ENCODE measurements around the gene MED9.

The MED9 gene

GRCh38 chr17:17512866-17513265, 36.1 kb downstream of the MED9 start:
- no peak for TF ChIP-seq CTCF (IDR thresholded peaks at IDR 0.05; ENCODE audit: insufficient read depth, low read depth, low read length, missing control alignments)
- H3K4me3 ChIP-seq (ENCODE audit: low read length): no peak overlapping the region
- DNase-seq (ENCODE audit: low read depth): no peak

GRCh38 chr17:17513626-17514025, 36.8 kb downstream of the MED9 start:
- no peak for DNase-seq (ENCODE audit: low read depth)
- TF ChIP-seq CTCF (IDR thresholded peaks at IDR 0.05; ENCODE audit: insufficient read depth, low read depth, low read length, missing control alignments): no peak
- H3K4me3 ChIP-seq (ENCODE audit: low read length): no peak overlapping the region

DNA sequence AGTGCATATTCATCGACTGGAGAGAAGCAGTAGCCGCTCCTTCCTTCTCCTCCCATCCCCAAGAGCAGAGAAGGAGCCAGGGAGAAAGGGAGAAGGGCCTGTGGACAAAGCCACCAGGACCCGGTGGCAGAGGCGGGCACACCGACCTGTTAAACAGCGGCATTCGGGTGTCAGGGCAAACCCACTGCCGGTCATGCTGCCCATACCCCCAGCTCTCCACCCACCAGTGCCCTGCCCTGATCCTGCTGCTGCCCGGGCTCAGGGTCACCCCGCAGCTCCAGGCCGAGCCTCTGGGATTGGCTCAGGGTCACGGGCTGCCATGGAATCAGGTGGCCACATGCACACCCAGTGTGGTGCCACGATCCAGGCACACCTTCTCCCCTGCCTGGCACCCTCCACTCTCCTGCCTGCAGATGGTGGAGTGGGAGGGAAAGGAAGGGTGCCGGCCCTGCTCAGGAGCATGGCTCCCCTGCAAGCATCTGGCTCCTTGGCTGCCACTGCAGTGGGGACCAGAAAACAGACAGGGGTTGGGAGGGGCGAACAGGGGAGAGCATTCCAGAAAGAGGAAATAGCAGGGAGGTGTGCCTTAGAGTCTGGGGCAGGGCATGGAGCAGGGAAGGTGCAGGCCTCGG, 37.7 kb downstream of the MED9 start:
- no peak for TF ChIP-seq CTCF (IDR thresholded peaks at IDR 0.05; ENCODE audit: insufficient read depth, low read depth, low read length, missing control alignments)
- DNase-seq (ENCODE audit: low read depth): no peak
- no peak overlapping the region for H3K4me3 ChIP-seq (ENCODE audit: low read length)

- no peak for DNase-seq (ENCODE audit: low read depth)
- no peak for TF ChIP-seq CTCF (IDR thresholded peaks at IDR 0.05; ENCODE audit: insufficient read depth, low read depth, low read length, missing control alignments)
- no peak overlapping the region for H3K4me3 ChIP-seq (ENCODE audit: low read length)
Observed at GRCh38 chr17:17514993-17515933, 38.5 kb downstream of the MED9 start.

DNA sequence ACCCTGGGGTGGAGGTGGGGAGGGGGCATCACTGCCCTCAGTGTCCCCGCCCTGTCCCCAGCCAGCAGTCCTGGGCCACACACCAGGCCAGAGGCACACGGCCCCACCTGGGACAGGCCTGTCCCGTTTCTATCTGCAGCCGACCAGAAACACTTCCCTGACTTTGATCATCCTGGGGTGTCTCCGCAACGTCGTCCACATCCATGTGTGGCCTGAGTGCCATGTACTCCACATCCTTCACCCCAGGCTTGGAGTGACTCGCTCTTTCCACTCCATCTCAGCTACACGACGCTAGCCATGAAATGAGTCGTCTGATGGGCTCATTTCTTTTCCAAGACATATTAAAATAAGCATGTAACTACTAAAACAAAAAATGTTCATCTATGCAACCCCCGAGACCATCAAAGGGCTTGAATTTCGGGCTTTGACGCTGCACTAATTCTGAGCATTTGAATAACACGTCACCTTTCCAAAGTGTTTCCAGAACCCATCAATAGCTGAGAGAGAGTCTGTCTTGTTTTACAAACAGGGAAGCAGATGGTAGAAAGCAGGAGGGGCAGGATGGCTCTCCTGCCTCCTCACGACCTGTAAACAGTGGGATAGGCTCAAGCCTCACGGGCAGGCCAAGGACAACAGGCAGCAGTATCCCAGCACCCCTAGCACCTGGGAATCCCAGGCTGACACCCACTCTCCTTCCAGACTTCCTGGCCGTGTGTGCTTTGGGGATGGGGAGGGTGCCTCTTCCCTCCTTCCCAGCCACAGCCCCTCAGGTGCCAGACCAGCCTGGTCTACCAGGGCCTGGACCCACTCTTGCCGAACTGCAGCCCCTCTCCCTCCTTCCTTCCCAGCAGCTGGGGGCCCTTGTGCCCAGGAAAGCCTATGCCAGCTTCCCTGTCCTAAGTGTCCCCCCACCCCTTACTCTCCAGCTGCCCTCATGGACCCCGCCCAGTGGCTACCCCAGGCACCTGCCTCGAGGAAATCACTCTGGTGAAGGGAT, 39.4 kb downstream of the MED9 start:
- H3K4me3 ChIP-seq (ENCODE audit: low read length): no peak overlapping the region
- DNase-seq (ENCODE audit: low read depth): peak; percentile 36
- no peak for TF ChIP-seq CTCF (IDR thresholded peaks at IDR 0.05; ENCODE audit: insufficient read depth, low read depth, low read length, missing control alignments)

- no peak overlapping the region for H3K4me3 ChIP-seq (ENCODE audit: low read length)
- no peak for TF ChIP-seq CTCF (IDR thresholded peaks at IDR 0.05; ENCODE audit: insufficient read depth, low read depth, low read length, missing control alignments)
- no peak for DNase-seq (ENCODE audit: low read depth)
Observed at GRCh38 chr17:17516941-17517720, 40.3 kb downstream of the MED9 start.

Measured in epithelial cell of esophagus (primary cell).